ENCODE measurements around the gene ALOX12. TPM values are rescaled to one million over a fixed set of nuclear protein-coding genes. Genes with fewer than 3 reads are reported as not detected.
"Not testable (repeated sequence)": the region's sequence is repeated elsewhere in the genome, so short reads cannot be mapped to it uniquely, and the experiment has no call there.

The ALOX12 gene
- total RNA-seq, 2 experiments from 2014 or later: not detected

GRCh38 chr17:6948976-6949375, 46.9 kb upstream of the ALOX12 start:
- POLR2A ChIA-PET: no interaction called here

GRCh38 chr17:6950938-6951337, 44.9 kb upstream of the ALOX12 start:
- H3K27ac ChIP-seq (ENCODE audit: low read depth, low read length, poor library complexity, severe bottlenecking); POLR2A ChIA-PET; H4K20me1 ChIP-seq (ENCODE audit: insufficient read depth, low read length); BruUV-seq (replicated peaks); CTCF ChIA-PET (ENCODE audit: unreplicated experiment); H3K79me2 ChIP-seq (ENCODE audit: insufficient read depth, low read depth, low read length); H3K4me3 ChIP-seq (ENCODE audit: low read depth, low read length, poor library complexity, severe bottlenecking); H3K4me1 ChIP-seq (ENCODE audit: insufficient read depth, low read length, poor library complexity, severe bottlenecking); H3K4me2 ChIP-seq (ENCODE audit: low read length); DNase-seq (ENCODE audit: low spot score); H3K9me3 ChIP-seq (ENCODE audit: low read length); intact Hi-C loops (cut with micrococcal nuclease; ENCODE audit: unreplicated experiment); H3K9me2 ChIP-seq (ENCODE audit: insufficient read depth, low read length); H3K36me3 ChIP-seq (ENCODE audit: insufficient read depth, low read length); H2AFZ ChIP-seq (ENCODE audit: low read length): not testable (repeated sequence)

More at GRCh38 chr17:6948976-6949375, 46.9 kb upstream of the ALOX12 start:
- H3K9me3 ChIP-seq (ENCODE audit: low read length): no peaks in the 10 kb centered on the region
- no peak overlapping the region for H3K4me3 ChIP-seq (ENCODE audit: low read depth, low read length, poor library complexity, severe bottlenecking)
- H3K4me2 ChIP-seq (ENCODE audit: low read length): no peak overlapping the region
- H3K4me1 ChIP-seq (ENCODE audit: insufficient read depth, low read length, poor library complexity, severe bottlenecking): no peaks in the 10 kb centered on the region
- no peaks in the 10 kb centered on the region for H3K79me2 ChIP-seq (ENCODE audit: insufficient read depth, low read depth, low read length)
- no peak for DNase-seq (ENCODE audit: low spot score)
- CTCF ChIA-PET (ENCODE audit: unreplicated experiment): no interaction called here
- TF ChIP-seq CTCF (conservative IDR thresholded peaks at IDR 0.05; ENCODE audit: low read length) (no peak), EZH2phosphoT487 (IDR thresholded peaks at IDR 0.05; ENCODE audit: borderline replicate concordance, low read depth, low read length) (no peak)
- no peaks in the 10 kb centered on the region for H3K9me2 ChIP-seq (ENCODE audit: insufficient read depth, low read length)
- no peak overlapping the region for H3K27ac ChIP-seq (ENCODE audit: low read depth, low read length, poor library complexity, severe bottlenecking)
- H2AFZ ChIP-seq (ENCODE audit: low read length): no peak overlapping the region
- H3K36me3 ChIP-seq (ENCODE audit: insufficient read depth, low read length): no peaks in the 10 kb centered on the region
- intact Hi-C loops (cut with micrococcal nuclease; ENCODE audit: unreplicated experiment): no loop called here
- no peaks in the 10 kb centered on the region for H4K20me1 ChIP-seq (ENCODE audit: insufficient read depth, low read length)
- BruUV-seq (replicated peaks): no TSS peak

- no TSS peak for BruUV-seq (replicated peaks)
- POLR2A ChIA-PET: no interaction called here
Measured at GRCh38 chr17:6953689-6954088, 42.2 kb upstream of the ALOX12 start.

More at GRCh38 chr17:6953689-6954088, 42.2 kb upstream of the ALOX12 start:
- intact Hi-C loops (cut with micrococcal nuclease; ENCODE audit: unreplicated experiment): no loop called here
- CTCF ChIA-PET (ENCODE audit: unreplicated experiment): no interaction called here
- no peak overlapping the region for H2AFZ ChIP-seq (ENCODE audit: low read length)
- H3K4me2 ChIP-seq (ENCODE audit: low read length): no peak overlapping the region
- no peak overlapping the region for H3K4me3 ChIP-seq (ENCODE audit: low read depth, low read length, poor library complexity, severe bottlenecking)
- no peak overlapping the region for H3K27ac ChIP-seq (ENCODE audit: low read depth, low read length, poor library complexity, severe bottlenecking)
- H3K9me2 ChIP-seq (ENCODE audit: insufficient read depth, low read length): no peaks in the 10 kb centered on the region
- no peaks in the 10 kb centered on the region for H3K79me2 ChIP-seq (ENCODE audit: insufficient read depth, low read depth, low read length)
- no peaks in the 10 kb centered on the region for H3K9me3 ChIP-seq (ENCODE audit: low read length)
- no peaks in the 10 kb centered on the region for H3K36me3 ChIP-seq (ENCODE audit: insufficient read depth, low read length)
- no peaks in the 10 kb centered on the region for H4K20me1 ChIP-seq (ENCODE audit: insufficient read depth, low read length)
- H3K4me1 ChIP-seq (ENCODE audit: insufficient read depth, low read length, poor library complexity, severe bottlenecking): no peaks in the 10 kb centered on the region
- no peak for DNase-seq (ENCODE audit: low spot score)
- TF ChIP-seq CTCF (conservative IDR thresholded peaks at IDR 0.05; ENCODE audit: low read length): no peak
- no peak for TF ChIP-seq EZH2phosphoT487 (IDR thresholded peaks at IDR 0.05; ENCODE audit: borderline replicate concordance, low read depth, low read length)
